Femur (tissue), 1 donor: ENCODE results near the gene MGAT4D.
"Not testable (repeated sequence)": the region's sequence is repeated elsewhere in the genome, so short reads cannot be mapped to it uniquely, and the experiment has no call there.

Source experiments
- DNase-seq: peaks from one replicate; pipeline ENCODE4 v3.0.0-alpha.2; 2017

MGAT4D gene

DNA sequence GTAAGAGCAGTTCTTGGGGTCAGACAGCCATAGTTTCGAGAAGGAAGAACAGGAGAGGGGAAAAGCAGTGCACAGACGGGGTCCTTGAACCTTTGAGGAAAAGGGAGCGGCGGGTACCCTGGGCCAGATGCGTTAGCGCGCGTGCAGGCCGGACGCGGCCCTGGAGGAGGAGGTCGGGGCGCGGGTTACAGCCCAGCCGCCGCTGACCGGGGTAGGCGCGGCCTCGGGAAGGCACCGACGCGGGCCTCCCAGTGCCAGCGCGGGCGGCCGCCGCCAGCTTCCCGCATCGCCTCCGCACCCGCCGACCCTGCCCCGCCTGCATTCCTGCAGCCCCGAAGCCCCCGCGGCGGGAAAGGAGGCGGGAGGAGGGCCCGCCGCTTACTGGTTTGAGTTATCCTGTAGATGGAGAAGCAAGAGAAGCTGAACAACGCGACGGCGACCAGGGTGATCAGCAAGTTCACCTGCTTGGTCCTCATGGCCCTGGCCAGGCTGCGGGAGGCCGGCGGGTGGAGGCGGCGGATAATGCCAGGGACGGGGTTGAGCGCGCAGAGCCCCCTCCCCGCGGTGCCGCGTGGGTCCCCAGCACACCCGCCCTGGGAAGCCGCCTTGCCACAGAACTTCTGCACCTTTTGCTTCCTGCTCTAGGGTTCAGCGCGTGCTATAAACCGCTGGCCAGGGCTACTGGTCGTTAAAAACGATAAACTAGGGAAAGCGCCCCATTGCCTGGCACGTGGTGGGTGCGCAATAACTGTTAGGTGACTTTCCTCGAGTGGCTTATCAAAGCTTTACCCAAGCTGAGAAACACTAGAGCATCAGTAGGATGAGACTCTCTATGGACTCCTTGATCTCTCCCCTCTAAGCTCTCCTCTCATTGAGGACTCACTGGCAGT is at the start of gene MGAT4D:
Gene MGAT4D, minus strand, starts transcription at position 547 of the 890 bp plus-strand sequence. Its CDS starts 71 bp downstream, at position 476.
- no peak for DNase-seq

- DNase-seq = no peak
These were observed 35.9 kb upstream of the MGAT4D start for GRCh38 chr4:140533951-140534480.

GRCh38 chr4:140529434-140529833 is 31.3 kb upstream of the MGAT4D start:
- DNase-seq = no peak

DNA sequence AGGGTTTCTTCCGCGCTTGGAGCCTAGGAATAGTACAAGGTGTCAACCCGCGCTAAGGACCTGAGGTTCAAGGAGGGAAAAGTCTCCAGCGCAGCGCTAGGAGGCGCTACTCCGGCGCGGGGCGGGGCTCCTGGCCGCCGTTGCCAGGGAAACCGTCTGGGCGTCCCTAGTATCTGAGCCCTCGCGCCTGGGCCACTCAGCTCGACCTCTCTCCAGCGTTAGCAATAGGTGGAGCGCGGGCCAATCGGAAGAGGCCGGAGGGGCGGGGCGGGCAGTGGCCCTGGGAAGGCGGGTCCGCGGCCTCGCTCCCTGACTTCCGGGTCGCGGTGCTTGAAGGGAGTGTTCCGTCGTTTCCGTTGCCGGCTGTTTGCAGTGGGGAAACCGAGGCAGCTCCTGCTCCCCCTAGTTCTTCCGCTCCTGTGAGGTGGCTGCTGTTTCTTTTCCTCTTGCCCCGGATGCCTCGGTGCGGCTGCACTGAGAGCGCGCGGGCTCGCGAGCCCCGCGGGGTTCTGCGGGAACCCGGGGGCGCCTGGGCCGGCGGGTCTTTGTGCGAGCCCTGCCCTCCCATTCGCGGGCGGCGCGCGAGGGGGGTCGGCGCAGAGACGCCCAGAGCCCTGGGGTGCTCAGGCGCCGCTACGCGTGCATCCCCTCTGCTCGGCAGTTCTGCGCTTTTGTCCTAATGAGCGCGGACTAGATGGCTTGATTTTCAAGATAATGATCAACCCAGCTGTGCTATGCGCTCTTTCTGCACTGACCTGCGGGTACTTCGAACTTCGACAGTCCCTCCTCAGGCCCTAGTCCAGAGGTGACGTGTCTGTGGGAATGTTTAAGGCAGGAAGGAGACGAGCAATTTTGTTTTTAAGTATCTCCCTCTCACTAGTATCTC is 26.0 kb upstream of the MGAT4D start, which contains the start of gene ELMOD2:
Gene ELMOD2, plus strand, starts transcription at position 312 of the 886 bp plus-strand sequence. CDS start 1,261 bp downstream, outside the sequence.
- peak; percentile 99 for DNase-seq

GRCh38 chr4:140523370-140523856 is 25.3 kb upstream of the MGAT4D start:
- no peak for DNase-seq

DNA sequence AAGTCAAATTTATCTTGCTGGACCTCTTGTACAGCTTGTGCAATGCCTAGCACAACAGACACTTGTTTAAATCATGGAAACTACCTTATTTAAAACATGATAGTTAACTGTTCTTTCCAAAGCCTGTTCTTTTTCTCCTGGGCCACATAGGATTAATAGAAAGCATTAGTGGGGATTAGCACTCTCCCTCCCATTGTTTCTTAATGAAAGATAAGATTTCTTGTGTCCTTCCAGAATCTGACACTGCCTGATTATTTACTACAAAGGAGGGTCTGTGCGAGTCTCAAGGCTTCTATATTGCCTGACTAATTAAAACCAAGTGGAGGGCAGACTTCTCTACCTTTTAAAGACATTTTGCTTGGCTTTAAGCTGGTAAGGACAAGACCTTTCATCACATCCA is 17.3 kb upstream of the MGAT4D start:
- DNase-seq = no peak

GRCh38 chr4:140513765-140514164 is 15.7 kb upstream of the MGAT4D start:
- DNase-seq = not testable (repeated sequence)

DNA sequence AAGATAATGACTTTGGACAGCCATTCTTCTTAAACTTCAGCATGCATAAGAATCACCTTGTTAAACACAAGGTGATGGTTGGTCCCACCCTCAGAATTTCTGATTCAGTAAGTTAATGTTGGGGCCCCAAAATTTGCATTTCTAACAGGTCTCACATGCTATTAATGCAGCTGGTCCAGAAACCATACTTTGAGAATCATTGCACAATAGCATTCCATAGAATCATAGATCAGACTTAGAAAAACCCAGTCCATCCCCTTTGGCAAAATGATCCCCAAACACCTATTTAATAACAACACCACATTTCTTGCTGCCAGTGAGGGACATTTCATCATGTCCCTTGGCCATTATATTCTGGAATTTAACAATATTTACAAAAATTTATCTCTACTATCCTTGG is 6.2 kb upstream of the MGAT4D start:
- DNase-seq = no peak

DNA sequence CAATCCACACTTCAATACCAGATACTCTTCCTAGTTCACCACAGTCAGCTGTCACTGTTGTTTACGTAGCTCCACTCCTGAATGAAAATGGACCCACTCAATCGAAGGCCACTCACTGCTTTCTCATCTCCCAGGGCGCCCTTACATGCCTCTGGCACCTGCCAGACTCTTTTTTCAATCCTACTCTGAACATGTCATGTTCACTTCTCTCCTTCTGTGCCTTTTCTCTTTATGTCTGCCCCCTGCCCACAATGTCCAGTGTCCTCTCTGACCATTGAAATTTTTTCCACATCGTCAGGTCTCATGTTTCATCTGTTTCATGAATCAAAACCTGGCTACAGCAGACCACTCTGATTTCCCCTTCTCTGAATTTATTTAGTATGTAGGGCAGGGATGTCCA is 1.3 kb upstream of the MGAT4D start:
- DNase-seq = no peak

- DNase-seq = no peak
These were observed 717 bp downstream of the MGAT4D start for GRCh38 chr4:140497405-140497746.

DNA sequence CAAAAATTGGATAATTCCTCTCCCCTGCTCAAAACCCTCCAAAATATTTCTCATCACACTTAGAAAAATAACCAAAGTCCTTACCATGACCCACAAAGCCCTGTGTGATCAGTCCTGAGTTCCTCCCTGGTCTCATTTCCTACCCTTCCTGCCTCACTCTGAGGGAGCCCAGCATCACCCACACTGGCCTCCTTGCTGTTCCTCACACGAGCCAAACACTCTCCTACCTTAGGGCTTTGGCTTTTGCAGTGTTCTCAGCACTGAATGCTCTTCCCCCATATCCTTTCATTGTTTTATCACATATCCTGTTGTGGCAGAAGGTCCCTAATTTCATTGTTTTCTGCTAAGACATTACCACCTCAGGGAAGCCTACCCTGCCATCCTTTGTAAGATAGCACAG is 12.2 kb downstream of the MGAT4D start:
- no peak for DNase-seq

- DNase-seq = no peak
These were observed 14.6 kb downstream of the MGAT4D start for GRCh38 chr4:140483445-140483844.

GRCh38 chr4:140472156-140472555 is 25.9 kb downstream of the MGAT4D start:
- DNase-seq = no peak

DNA sequence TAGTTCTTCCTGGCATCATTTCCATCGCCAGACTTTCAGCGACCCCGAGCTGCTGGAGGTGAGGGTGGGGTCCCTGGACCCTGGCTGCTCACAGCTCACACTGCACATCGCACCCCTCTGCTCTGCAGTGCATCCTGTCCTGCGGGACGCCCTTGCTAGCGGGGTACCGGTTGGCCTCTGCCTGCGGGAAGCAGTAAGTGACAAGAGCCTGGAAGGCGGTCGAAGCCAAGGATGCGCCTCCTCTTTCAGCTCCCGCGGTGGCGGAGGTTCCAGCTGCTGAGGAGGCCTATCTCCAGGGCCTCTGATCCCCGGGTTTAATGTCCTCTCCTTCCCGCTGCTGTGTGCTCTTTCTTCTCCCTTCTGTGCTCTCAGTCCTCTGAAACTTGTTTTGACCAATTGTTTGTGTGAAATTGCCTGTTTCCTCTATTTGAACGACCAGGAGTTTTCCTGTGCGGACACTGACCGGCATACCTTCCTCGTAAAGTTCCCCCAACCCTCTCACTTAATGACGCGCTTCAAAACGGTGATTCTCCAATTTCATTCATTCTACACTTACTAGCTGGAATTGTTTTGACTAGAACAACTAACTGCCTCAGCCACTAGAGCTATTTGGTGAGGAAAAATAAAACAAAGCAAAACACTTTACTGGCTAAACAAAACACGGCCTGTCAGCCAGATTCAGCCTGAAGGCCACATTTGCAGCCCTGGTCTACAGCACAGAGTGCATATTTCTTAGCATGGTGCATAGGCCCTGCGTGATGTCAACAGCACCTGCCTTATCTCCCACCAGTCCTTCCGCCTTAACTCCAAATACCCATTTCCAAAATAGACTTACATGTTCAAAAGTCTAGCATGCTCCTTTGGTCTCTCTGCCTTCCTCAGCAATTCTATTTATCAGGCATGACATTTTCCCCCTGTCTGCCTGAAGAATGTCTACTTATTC is 28.0 kb downstream of the MGAT4D start:
- no peak for DNase-seq

DNA sequence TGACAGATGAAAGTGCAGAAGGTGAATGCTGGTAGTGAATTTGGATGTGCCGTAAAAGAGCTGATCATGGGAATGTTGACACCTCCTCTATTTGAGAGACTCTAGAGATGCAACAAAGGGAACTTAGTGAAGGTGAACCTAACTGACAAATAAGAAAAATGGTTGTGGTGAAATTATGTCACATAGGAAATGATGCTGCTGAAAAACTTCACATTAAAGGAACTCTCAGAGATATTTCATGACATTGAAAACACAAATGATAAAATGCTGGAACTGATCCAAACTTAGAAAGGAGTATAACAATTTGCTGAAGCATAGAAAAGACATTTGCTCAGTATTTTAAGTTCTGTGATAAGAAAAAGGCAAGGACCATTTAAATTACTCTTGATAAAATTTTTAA is 31.9 kb downstream of the MGAT4D start:
- no peak for DNase-seq

DNA sequence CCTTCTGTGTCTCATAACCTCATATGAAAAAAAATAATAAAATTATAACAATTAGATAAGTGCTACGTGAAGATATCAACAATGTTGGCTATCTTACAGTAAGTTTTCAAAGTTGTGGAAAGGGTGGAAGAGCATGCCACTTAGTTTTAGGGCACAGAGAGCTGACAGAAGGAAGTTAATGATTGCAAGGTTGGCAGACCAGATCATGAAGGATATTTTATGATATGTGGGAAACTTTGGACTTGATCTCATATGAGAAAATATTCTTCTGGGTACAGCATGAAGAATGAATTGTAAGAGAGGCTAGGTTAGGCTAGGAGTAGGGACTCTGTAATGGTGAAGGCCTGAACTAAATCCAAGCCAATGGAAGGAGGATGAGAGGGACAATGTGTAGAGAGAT is 34.5 kb downstream of the MGAT4D start:
- DNase-seq = no peak

- DNase-seq = no peak
These were observed 34.9 kb downstream of the MGAT4D start for GRCh38 chr4:140463182-140463581.

GRCh38 chr4:140450352-140450751 is 47.7 kb downstream of the MGAT4D start:
- no peak for DNase-seq

DNA sequence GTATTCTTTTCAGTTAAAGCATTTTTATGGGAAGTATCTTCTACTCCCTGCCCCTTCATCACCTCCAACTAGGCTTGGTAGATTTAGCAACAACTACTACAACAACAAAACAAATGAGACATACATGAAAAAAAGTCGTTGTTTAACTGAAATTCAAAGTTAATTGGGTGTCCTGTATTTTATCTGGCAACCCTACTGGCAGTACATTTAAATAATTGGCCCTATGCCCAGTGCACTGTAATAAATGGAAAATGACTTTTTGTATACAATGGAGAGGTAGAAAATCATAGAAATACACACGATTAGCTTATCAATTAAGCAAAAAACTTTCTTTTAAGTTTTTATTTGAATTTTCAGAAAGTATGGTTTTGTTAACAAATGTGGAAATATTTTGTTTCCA is 49.3 kb downstream of the MGAT4D start:
- no peak for DNase-seq

DNA sequence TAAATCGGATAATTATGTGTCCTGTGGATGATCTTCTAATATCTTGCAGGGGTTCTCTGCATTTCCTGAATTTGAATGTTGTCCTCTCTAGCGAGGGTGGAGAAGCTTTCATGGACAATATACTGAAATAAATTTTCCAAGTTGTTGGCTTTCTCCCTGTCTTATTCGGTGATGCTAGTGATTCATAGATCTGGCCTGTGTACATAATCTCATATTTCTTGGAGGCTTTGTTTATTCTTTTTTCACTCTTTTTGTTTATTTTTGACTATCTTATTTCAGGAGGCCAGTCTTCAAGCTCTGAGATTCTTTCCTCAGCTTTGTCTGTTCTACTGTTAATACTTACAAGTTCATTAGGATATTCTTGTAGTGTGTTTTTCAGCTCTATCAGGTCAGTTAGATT is 49.9 kb downstream of the MGAT4D start:
- no peak for DNase-seq

DNA sequence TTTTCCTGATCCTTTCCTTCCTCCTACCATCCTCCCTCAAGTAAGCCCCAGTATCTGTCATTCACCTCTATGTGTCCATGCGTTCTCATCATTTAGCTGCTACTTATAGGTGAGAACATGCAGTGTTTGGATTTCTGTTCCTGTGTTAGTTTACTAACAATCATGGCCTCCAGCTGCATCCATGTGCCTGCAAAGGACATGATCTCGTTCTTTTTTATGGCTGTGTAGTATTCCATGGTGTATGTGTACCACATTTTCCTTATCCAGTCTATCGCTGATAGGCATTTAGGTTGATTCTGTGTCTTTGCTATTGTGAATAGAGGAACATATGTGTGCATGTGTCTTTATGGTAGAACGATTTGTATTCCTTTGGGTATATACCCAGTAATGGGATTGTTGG is 53.7 kb downstream of the MGAT4D start:
- DNase-seq = not testable (repeated sequence)

DNA sequence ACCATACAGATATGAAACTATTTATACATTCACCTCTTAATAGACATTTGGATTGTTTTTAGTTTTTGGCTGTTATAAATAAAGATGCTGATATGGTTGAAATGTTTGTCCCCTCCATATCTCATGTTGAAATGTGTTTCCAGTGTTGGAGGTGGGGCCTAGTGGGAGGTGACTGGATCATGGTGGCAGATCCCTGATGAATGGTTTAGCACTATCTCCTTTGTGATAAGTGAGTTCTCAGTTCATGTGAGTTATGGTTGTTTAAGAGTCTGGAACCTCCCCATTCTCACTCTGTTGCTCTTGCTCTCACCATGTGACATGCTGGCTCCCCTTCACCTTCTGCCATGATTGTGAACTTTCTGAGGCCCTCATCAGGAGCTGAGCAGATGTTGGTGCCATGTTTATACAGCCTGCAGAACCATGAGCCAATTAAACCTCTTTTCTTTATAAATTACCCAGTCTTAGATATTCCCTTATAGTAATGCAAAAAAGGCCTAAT is 58.4 kb downstream of the MGAT4D start:
- DNase-seq = no peak
